Measurements from ENCODE around the gene SLC16A1. TPM values are rescaled to one million over a fixed set of nuclear protein-coding genes. Genes with fewer than 3 reads are reported as not detected.

Gene SLC16A1
- total RNA-seq, 1 experiment from 2014 or later = 116 TPM

- POLR2A ChIA-PET (ENCODE audit: unreplicated experiment) = no interaction called here
- no peak for DNase-seq
- Histone ChIP-seq H2AFZ (ENCODE audit: low read length) (no peak overlapping the region), H3K4me1 (ENCODE audit: insufficient read depth, low read length) (peaks cover 16% of the 10 kb centered on the region), H3K9me2 (replicated peaks; ENCODE audit: low read length) (no peaks in the 10 kb centered on the region), H3K4me3 (ENCODE audit: low read length) (no peak overlapping the region), H3K9ac (ENCODE audit: low read length) (no peak overlapping the region), H4K20me1 (ENCODE audit: low read length) (no peaks in the 10 kb centered on the region), H3K4me2 (ENCODE audit: low read length) (no peak overlapping the region), H3K79me2 (ENCODE audit: low read length) (no peaks in the 10 kb centered on the region), H3K27me3 (ENCODE audit: low read length) (no peaks in the 10 kb centered on the region), H3K9me3 (ENCODE audit: low read length) (no peaks in the 10 kb centered on the region), H3K36me3 (ENCODE audit: low read depth, low read length) (no peaks in the 10 kb centered on the region), H3F3A (ENCODE audit: low read length, unreplicated experiment) (no peaks in the 10 kb centered on the region), H3K27ac (ENCODE audit: low read length) (no peak overlapping the region)
- TF ChIP-seq EZH2 (IDR thresholded peaks at IDR 0.05; ENCODE audit: low read length, unreplicated experiment) (no peak), EZH2phosphoT487 (IDR thresholded peaks at IDR 0.05; ENCODE audit: borderline replicate concordance, low read length) (no peak), CTCF (conservative IDR thresholded peaks at IDR 0.05; ENCODE audit: low read depth, low read length) (no peak)
- no peak for ATAC-seq
- intact Hi-C loops (cut with micrococcal nuclease) = no loop called here
- BruUV-seq (replicated peaks) = no TSS peak
- CTCF ChIA-PET = no interaction called here
Measured at GRCh38 chr1:112985123-112985522, 29.1 kb upstream of the SLC16A1 start.

- no peak for DNase-seq
- H3K79me2 ChIP-seq (ENCODE audit: low read length) = no peaks in the 10 kb centered on the region
- BruUV-seq (replicated peaks) = no TSS peak
- H3K4me1 ChIP-seq (ENCODE audit: insufficient read depth, low read length) = peaks cover 10% of the 10 kb centered on the region
- H4K20me1 ChIP-seq (ENCODE audit: low read length) = no peaks in the 10 kb centered on the region
- no peak overlapping the region for H3K4me2 ChIP-seq (ENCODE audit: low read length)
- no peak overlapping the region for H2AFZ ChIP-seq (ENCODE audit: low read length)
- H3F3A ChIP-seq (ENCODE audit: low read length, unreplicated experiment) = no peaks in the 10 kb centered on the region
- H3K27me3 ChIP-seq (ENCODE audit: low read length) = no peaks in the 10 kb centered on the region
- intact Hi-C loops (cut with micrococcal nuclease) = no loop called here
- TF ChIP-seq EZH2phosphoT487 (IDR thresholded peaks at IDR 0.05; ENCODE audit: borderline replicate concordance, low read length) (no peak), CTCF (conservative IDR thresholded peaks at IDR 0.05; ENCODE audit: low read depth, low read length) (no peak), EZH2 (IDR thresholded peaks at IDR 0.05; ENCODE audit: low read length, unreplicated experiment) (no peak)
- ATAC-seq = no peak
- H3K4me3 ChIP-seq (ENCODE audit: low read length) = no peak overlapping the region
- H3K36me3 ChIP-seq (ENCODE audit: low read depth, low read length) = no peaks in the 10 kb centered on the region
- ChIA-PET CTCF (no interaction called here), POLR2A (ENCODE audit: unreplicated experiment) (no interaction called here)
- no peaks in the 10 kb centered on the region for H3K9me3 ChIP-seq (ENCODE audit: low read length)
- no peaks in the 10 kb centered on the region for H3K9me2 ChIP-seq (replicated peaks; ENCODE audit: low read length)
- no peak overlapping the region for H3K9ac ChIP-seq (ENCODE audit: low read length)
- H3K27ac ChIP-seq (ENCODE audit: low read length) = no peak overlapping the region
Measured at GRCh38 chr1:112983537-112984131, 27.6 kb upstream of the SLC16A1 start.

GRCh38 chr1:112982853-112983536, 27.0 kb upstream of the SLC16A1 start:
- TF ChIP-seq EZH2 (IDR thresholded peaks at IDR 0.05; ENCODE audit: low read length, unreplicated experiment) = no peak
- TF ChIP-seq CTCF (conservative IDR thresholded peaks at IDR 0.05; ENCODE audit: low read depth, low read length) = no peak
- TF ChIP-seq EZH2phosphoT487 (IDR thresholded peaks at IDR 0.05; ENCODE audit: borderline replicate concordance, low read length) = no peak
- Histone ChIP-seq H3K9me2 (replicated peaks; ENCODE audit: low read length) (no peaks in the 10 kb centered on the region), H4K20me1 (ENCODE audit: low read length) (no peaks in the 10 kb centered on the region), H3K27me3 (ENCODE audit: low read length) (no peaks in the 10 kb centered on the region), H3K9ac (ENCODE audit: low read length) (no peak overlapping the region), H3K79me2 (ENCODE audit: low read length) (no peaks in the 10 kb centered on the region), H3K36me3 (ENCODE audit: low read depth, low read length) (no peaks in the 10 kb centered on the region), H3K27ac (ENCODE audit: low read length) (no peak overlapping the region), H3F3A (ENCODE audit: low read length, unreplicated experiment) (no peaks in the 10 kb centered on the region), H2AFZ (ENCODE audit: low read length) (no peak overlapping the region), H3K4me1 (ENCODE audit: insufficient read depth, low read length) (peaks cover 3% of the 10 kb centered on the region), H3K9me3 (ENCODE audit: low read length) (no peaks in the 10 kb centered on the region), H3K4me3 (ENCODE audit: low read length) (no peak overlapping the region), H3K4me2 (ENCODE audit: low read length) (no peak overlapping the region)
- DNase-seq = no peak
- no peak for ATAC-seq
- no TSS peak for BruUV-seq (replicated peaks)
- POLR2A ChIA-PET (ENCODE audit: unreplicated experiment) = no interaction called here
- intact Hi-C loops (cut with micrococcal nuclease) = no loop called here
- CTCF ChIA-PET = no interaction called here
